Fibroblast of mammary gland (primary cell): ENCODE measurements around the gene LRRC40.

Experiments
- DNase-seq: peaks from one replicate; pipeline ENCODE4 v3.0.0-alpha.2; 2010; ENCODE audit warnings: low read depth
- H3K4me3 ChIP-seq: 2 replicates; pipeline ENCODE4 v1.5.1; 2011; ENCODE audit warnings: low read depth, mild to moderate bottlenecking, low read length, moderate library complexity; ENCODE audit not compliant: control insufficient read depth
- TF ChIP-seq, protein P1 (sequence below): conservative IDR thresholded peaks from 2 replicates; pipeline ENCODE4 v1.5.1; 2011; ENCODE audit warnings: low read depth, low read length, inconsistent platforms; ENCODE audit not compliant: control insufficient read depth, insufficient read depth

Gene LRRC40

GRCh38 chr1:70164350-70164749 lies 41.0 kb downstream of the LRRC40 start:
- no peak overlapping the region for H3K4me3 ChIP-seq
- DNase-seq, result no peak
- TF ChIP-seq, protein P1, sequence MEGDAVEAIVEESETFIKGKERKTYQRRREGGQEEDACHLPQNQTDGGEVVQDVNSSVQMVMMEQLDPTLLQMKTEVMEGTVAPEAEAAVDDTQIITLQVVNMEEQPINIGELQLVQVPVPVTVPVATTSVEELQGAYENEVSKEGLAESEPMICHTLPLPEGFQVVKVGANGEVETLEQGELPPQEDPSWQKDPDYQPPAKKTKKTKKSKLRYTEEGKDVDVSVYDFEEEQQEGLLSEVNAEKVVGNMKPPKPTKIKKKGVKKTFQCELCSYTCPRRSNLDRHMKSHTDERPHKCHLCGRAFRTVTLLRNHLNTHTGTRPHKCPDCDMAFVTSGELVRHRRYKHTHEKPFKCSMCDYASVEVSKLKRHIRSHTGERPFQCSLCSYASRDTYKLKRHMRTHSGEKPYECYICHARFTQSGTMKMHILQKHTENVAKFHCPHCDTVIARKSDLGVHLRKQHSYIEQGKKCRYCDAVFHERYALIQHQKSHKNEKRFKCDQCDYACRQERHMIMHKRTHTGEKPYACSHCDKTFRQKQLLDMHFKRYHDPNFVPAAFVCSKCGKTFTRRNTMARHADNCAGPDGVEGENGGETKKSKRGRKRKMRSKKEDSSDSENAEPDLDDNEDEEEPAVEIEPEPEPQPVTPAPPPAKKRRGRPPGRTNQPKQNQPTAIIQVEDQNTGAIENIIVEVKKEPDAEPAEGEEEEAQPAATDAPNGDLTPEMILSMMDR, result no peak

GRCh38 chr1:70156529-70157120 lies 48.8 kb downstream of the LRRC40 start:
- TF ChIP-seq, protein P1, result no peak
- DNase-seq, result peak; percentile 74

GRCh38 chr1:70153739-70154138 lies 51.6 kb downstream of the LRRC40 start:
- TF ChIP-seq, protein P1, result no peak
- no peak for DNase-seq
- H3K4me3 ChIP-seq, result no peak overlapping the region

More at GRCh38 chr1:70156529-70157120, 48.8 kb downstream of the LRRC40 start:
- H3K4me3 ChIP-seq, result no peak overlapping the region

- DNase-seq, result no peak
- TF ChIP-seq, protein P1, result no peak
- no peak overlapping the region for H3K4me3 ChIP-seq
Observed at GRCh38 chr1:70150444-70150843, 54.9 kb downstream of the LRRC40 start.

DNA sequence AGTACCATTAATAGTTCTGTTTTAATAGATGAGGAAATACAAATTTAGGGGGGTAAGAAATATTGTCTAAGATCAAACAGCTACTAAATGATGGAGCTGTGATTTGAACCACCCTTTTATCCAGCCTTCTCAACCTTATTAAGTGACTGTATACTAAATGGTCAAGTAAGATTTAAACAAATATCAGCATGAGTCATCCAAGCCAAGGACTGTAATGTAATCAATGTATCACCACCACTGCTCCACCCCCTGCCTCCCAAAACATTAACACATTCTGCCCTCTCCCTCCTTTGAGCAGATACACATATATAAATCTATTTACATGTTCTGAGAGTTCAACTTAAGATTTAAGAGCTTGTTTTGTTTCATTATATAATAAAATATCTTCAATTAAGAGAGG lies 58.9 kb downstream of the LRRC40 start:
- H3K4me3 ChIP-seq, result no peak overlapping the region
- DNase-seq, result peak; percentile 67
- TF ChIP-seq, protein P1, result no peak

DNA sequence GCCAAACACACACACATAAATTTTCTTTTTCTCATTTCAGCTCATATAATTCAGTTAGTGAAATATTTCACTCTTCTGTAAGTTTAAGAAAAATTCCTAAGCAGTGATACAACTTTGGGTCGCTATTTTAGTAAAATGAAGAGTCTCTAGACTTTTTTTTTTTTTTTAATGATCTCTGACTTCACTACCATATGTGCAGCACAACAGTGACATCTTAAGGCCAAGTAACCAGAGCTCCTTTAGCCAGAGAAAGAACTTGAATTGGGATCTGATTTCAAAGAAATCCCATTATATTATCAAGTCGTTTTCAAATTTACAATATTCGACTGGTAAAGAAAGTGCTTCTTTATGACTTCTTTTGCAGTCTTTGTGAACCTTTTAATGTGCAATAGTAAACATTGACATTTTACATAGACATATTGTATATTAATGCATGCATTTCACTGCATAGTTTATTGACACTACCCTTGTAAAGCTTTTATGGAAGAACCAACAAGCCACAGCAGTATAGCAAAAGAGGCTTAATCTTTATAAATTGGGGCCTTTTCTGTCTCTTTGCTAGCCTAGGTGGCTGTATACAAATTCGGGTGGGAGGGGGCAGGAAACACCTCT lies 62.2 kb downstream of the LRRC40 start:
- TF ChIP-seq, protein P1, result peak; percentile 42
- peak; percentile 66 for DNase-seq
- no peak overlapping the region for H3K4me3 ChIP-seq

DNA sequence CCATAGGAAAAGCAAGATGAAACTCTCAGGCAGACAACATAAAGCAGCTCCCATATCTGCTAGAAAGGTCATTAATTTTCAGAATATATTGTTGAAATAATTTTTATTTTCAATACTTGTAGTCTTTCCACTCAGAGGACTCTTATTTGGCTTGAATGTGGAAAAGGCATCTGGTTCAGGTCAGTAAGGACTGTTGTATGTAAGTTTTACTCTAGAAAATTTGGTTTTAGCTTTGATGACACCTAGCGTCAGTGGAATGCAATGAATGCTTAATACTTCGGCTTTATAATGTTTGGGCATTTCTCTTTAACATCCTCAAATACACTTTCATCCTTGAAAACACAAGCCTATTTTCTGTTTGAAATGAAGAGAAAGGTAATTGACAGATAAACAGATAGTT lies 63.3 kb downstream of the LRRC40 start:
- TF ChIP-seq, protein P1, result peak; percentile 57
- no peak overlapping the region for H3K4me3 ChIP-seq
- DNase-seq, result peak; percentile 58
